ENCODE measurements around the gene OTC.

OTC gene

GRCh38 chrX:38335382-38335781, 17.0 kb upstream of the OTC start:
- no peaks in the 10 kb centered on the region for H3K4me1 ChIP-seq (ENCODE audit: insufficient read depth, insufficient read length)
- DNase-seq (ENCODE audit: low read depth, low spot score) = no peak
- no peaks in the 10 kb centered on the region for H3K36me3 ChIP-seq (ENCODE audit: insufficient read depth, insufficient read length, low read length)
- no peak overlapping the region for H3K9ac ChIP-seq (ENCODE audit: insufficient read length, low read depth)
- TF ChIP-seq ZNF274 (IDR thresholded peaks at IDR 0.05; ENCODE audit: low read depth, low read length) (no peak), SUZ12 (IDR thresholded peaks at IDR 0.05; ENCODE audit: extremely low read depth, insufficient read depth, insufficient read length) (no peak), YY1 (IDR thresholded peaks at IDR 0.05; ENCODE audit: insufficient read depth, insufficient read length) (no peak)
- H3K9me3 ChIP-seq (ENCODE audit: insufficient read depth, low read length) = no peaks in the 10 kb centered on the region
- no peaks in the 10 kb centered on the region for H3K27me3 ChIP-seq (ENCODE audit: insufficient read depth, insufficient read length)
- no peak overlapping the region for H3K4me3 ChIP-seq (ENCODE audit: insufficient read length, low read depth)

- H3K4me3 ChIP-seq (ENCODE audit: insufficient read length, low read depth) = no peak overlapping the region
- no peaks in the 10 kb centered on the region for H3K27me3 ChIP-seq (ENCODE audit: insufficient read depth, insufficient read length)
- TF ChIP-seq YY1 (IDR thresholded peaks at IDR 0.05; ENCODE audit: insufficient read depth, insufficient read length) = no peak
- no peak for TF ChIP-seq ZNF274 (IDR thresholded peaks at IDR 0.05; ENCODE audit: low read depth, low read length)
- no peak for TF ChIP-seq SUZ12 (IDR thresholded peaks at IDR 0.05; ENCODE audit: extremely low read depth, insufficient read depth, insufficient read length)
- H3K4me1 ChIP-seq (ENCODE audit: insufficient read depth, insufficient read length) = no peaks in the 10 kb centered on the region
- no peak overlapping the region for H3K9ac ChIP-seq (ENCODE audit: insufficient read length, low read depth)
- H3K9me3 ChIP-seq (ENCODE audit: insufficient read depth, low read length) = no peaks in the 10 kb centered on the region
- DNase-seq (ENCODE audit: low read depth, low spot score) = no peak
- H3K36me3 ChIP-seq (ENCODE audit: insufficient read depth, insufficient read length, low read length) = no peaks in the 10 kb centered on the region
Observed at GRCh38 chrX:38336538-38337240, 15.7 kb upstream of the OTC start.

GRCh38 chrX:38341442-38341841, 11.0 kb upstream of the OTC start:
- H3K9ac ChIP-seq (ENCODE audit: insufficient read length, low read depth) = no peak overlapping the region
- H3K36me3 ChIP-seq (ENCODE audit: insufficient read depth, insufficient read length, low read length) = no peaks in the 10 kb centered on the region
- no peak overlapping the region for H3K4me3 ChIP-seq (ENCODE audit: insufficient read length, low read depth)
- no peak for TF ChIP-seq ZNF274 (IDR thresholded peaks at IDR 0.05; ENCODE audit: low read depth, low read length)
- no peaks in the 10 kb centered on the region for H3K27me3 ChIP-seq (ENCODE audit: insufficient read depth, insufficient read length)
- DNase-seq (ENCODE audit: low read depth, low spot score) = no peak
- no peaks in the 10 kb centered on the region for H3K9me3 ChIP-seq (ENCODE audit: insufficient read depth, low read length)
- no peaks in the 10 kb centered on the region for H3K4me1 ChIP-seq (ENCODE audit: insufficient read depth, insufficient read length)

GRCh38 chrX:38342853-38343778, 9.3 kb upstream of the OTC start:
- DNase-seq (ENCODE audit: low read depth, low spot score) = no peak
- no peak overlapping the region for H3K9ac ChIP-seq (ENCODE audit: insufficient read length, low read depth)
- TF ChIP-seq YY1 (IDR thresholded peaks at IDR 0.05; ENCODE audit: insufficient read depth, insufficient read length) (no peak), ZNF274 (IDR thresholded peaks at IDR 0.05; ENCODE audit: low read depth, low read length) (no peak), SUZ12 (IDR thresholded peaks at IDR 0.05; ENCODE audit: extremely low read depth, insufficient read depth, insufficient read length) (no peak)

GRCh38 chrX:38346150-38346549, 6.3 kb upstream of the OTC start:
- TF ChIP-seq YY1 (IDR thresholded peaks at IDR 0.05; ENCODE audit: insufficient read depth, insufficient read length) (no peak), ZNF274 (IDR thresholded peaks at IDR 0.05; ENCODE audit: low read depth, low read length) (no peak), SUZ12 (IDR thresholded peaks at IDR 0.05; ENCODE audit: extremely low read depth, insufficient read depth, insufficient read length) (no peak)
- no peak for DNase-seq (ENCODE audit: low read depth, low spot score)

More at GRCh38 chrX:38342853-38343778, 9.3 kb upstream of the OTC start:
- H3K36me3 ChIP-seq (ENCODE audit: insufficient read depth, insufficient read length, low read length) = no peaks in the 10 kb centered on the region
- H3K27me3 ChIP-seq (ENCODE audit: insufficient read depth, insufficient read length) = no peaks in the 10 kb centered on the region
- H3K4me1 ChIP-seq (ENCODE audit: insufficient read depth, insufficient read length) = no peaks in the 10 kb centered on the region
- H3K4me3 ChIP-seq (ENCODE audit: insufficient read length, low read depth) = no peak overlapping the region
- no peaks in the 10 kb centered on the region for H3K9me3 ChIP-seq (ENCODE audit: insufficient read depth, low read length)

GRCh38 chrX:38347136-38347535, 5.3 kb upstream of the OTC start:
- no peaks in the 10 kb centered on the region for H3K9me3 ChIP-seq (ENCODE audit: insufficient read depth, low read length)
- no peaks in the 10 kb centered on the region for H3K27me3 ChIP-seq (ENCODE audit: insufficient read depth, insufficient read length)
- H3K4me1 ChIP-seq (ENCODE audit: insufficient read depth, insufficient read length) = no peaks in the 10 kb centered on the region
- no peak overlapping the region for H3K9ac ChIP-seq (ENCODE audit: insufficient read length, low read depth)
- H3K4me3 ChIP-seq (ENCODE audit: insufficient read length, low read depth) = no peak overlapping the region
- no peaks in the 10 kb centered on the region for H3K36me3 ChIP-seq (ENCODE audit: insufficient read depth, insufficient read length, low read length)
- no peak for DNase-seq (ENCODE audit: low read depth, low spot score)
- TF ChIP-seq ZNF274 (IDR thresholded peaks at IDR 0.05; ENCODE audit: low read depth, low read length) = no peak

More at GRCh38 chrX:38346150-38346549, 6.3 kb upstream of the OTC start:
- Histone ChIP-seq H3K9ac (ENCODE audit: insufficient read length, low read depth) (no peak overlapping the region), H3K27me3 (ENCODE audit: insufficient read depth, insufficient read length) (no peaks in the 10 kb centered on the region), H3K9me3 (ENCODE audit: insufficient read depth, low read length) (no peaks in the 10 kb centered on the region), H3K4me1 (ENCODE audit: insufficient read depth, insufficient read length) (no peaks in the 10 kb centered on the region), H3K4me3 (ENCODE audit: insufficient read length, low read depth) (no peak overlapping the region), H3K36me3 (ENCODE audit: insufficient read depth, insufficient read length, low read length) (no peaks in the 10 kb centered on the region)

- no peak for DNase-seq (ENCODE audit: low read depth, low spot score)
- TF ChIP-seq YY1 (IDR thresholded peaks at IDR 0.05; ENCODE audit: insufficient read depth, insufficient read length) = no peak
- TF ChIP-seq SUZ12 (IDR thresholded peaks at IDR 0.05; ENCODE audit: extremely low read depth, insufficient read depth, insufficient read length) = no peak
- TF ChIP-seq ZNF274 (IDR thresholded peaks at IDR 0.05; ENCODE audit: low read depth, low read length) = no peak
- H3K9me3 ChIP-seq (ENCODE audit: insufficient read depth, low read length) = no peaks in the 10 kb centered on the region
- H3K27me3 ChIP-seq (ENCODE audit: insufficient read depth, insufficient read length) = no peaks in the 10 kb centered on the region
- no peaks in the 10 kb centered on the region for H3K36me3 ChIP-seq (ENCODE audit: insufficient read depth, insufficient read length, low read length)
- H3K4me3 ChIP-seq (ENCODE audit: insufficient read length, low read depth) = no peak overlapping the region
- H3K9ac ChIP-seq (ENCODE audit: insufficient read length, low read depth) = no peak overlapping the region
- H3K4me1 ChIP-seq (ENCODE audit: insufficient read depth, insufficient read length) = no peaks in the 10 kb centered on the region
Observed at GRCh38 chrX:38351346-38351745, 1.1 kb upstream of the OTC start.
